ENCODE data around the gene MYH15. TPM values are rescaled to one million over a fixed set of nuclear protein-coding genes. Genes with fewer than 3 reads are reported as not detected.

Gene MYH15
- total and polyA plus RNA-seq, 2 of the 4 experiments (the other 2 are of a cell fraction), result 0.10 to 0.36 TPM

DNA sequence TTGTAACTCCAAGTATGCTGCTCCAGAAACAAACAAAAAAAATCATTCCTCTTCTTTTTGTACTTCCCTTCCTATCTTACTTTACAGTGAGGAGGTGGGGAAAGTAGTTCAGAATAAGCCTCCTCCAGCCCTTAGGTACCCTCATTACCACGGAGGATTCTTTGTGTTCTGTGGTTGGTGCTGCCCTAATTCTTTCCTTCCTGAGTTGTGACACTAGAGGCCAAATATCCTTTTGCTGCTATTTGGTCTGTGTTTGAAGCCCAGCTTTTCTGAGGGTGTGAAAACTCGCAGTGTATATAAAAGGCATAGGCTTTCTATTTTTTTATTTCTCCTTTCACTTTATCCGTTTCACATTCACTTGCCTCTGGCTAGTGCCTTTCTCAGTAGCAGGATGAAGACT, 115.8 kb downstream of the MYH15 start:
- H3K36me3 ChIP-seq (ENCODE audit: control insufficient read depth, insufficient read depth, low read length), result no peaks in the 10 kb centered on the region
- no peak overlapping the region for H2AFZ ChIP-seq (replicated peaks; ENCODE audit: low read length, poor library complexity)
- no peak overlapping the region for H2BK15ac ChIP-seq (ENCODE audit: low read depth, low read length)
- intact Hi-C loops (cut with micrococcal nuclease) (no loop called here), in situ Hi-C loops (cut with MboI; ENCODE audit: low sequenced_read_pairs) (no loop called here), dilution Hi-C loops (cut with HindIII; ENCODE audit: low sequenced_read_pairs, unreplicated experiment) (no loop called here)
- no peak overlapping the region for H4K5ac ChIP-seq (ENCODE audit: low read depth, low read length)
- no peak overlapping the region for H3K18ac ChIP-seq (ENCODE audit: low read depth, low read length)
- no peaks in the 10 kb centered on the region for H3K9me3 ChIP-seq (ENCODE audit: control insufficient read depth, insufficient read depth, low read length)
- no peak overlapping the region for H2BK120ac ChIP-seq (ENCODE audit: low read depth, low read length)
- H3K4me1 ChIP-seq (ENCODE audit: control insufficient read depth, insufficient read depth, low read length), result no peaks in the 10 kb centered on the region
- no peak overlapping the region for H3K4me2 ChIP-seq (ENCODE audit: low read depth, low read length)
- H4K20me1 ChIP-seq (ENCODE audit: insufficient read depth, low read length), result no peaks in the 10 kb centered on the region
- H2AK5ac ChIP-seq (ENCODE audit: low read depth, low read length), result no peak overlapping the region
- DNase-seq (no peak), ATAC-seq (ENCODE audit: low read depth) (no peak)
- H3K9me1 ChIP-seq (ENCODE audit: insufficient read depth, low read length), result no peaks in the 10 kb centered on the region; the same call in 1 of the 2 replicates
- H2BK5ac ChIP-seq (ENCODE audit: low read depth, low read length, poor library complexity, severe bottlenecking), result no peak overlapping the region
- TF ChIP-seq NFE2L2 (IDR thresholded peaks at IDR 0.05; ENCODE audit: low read depth, low read length), result no peak
- TF ChIP-seq RFX5 (IDR thresholded peaks at IDR 0.05; ENCODE audit: low read depth, low read length), result no peak
- TF ChIP-seq, protein P1, sequence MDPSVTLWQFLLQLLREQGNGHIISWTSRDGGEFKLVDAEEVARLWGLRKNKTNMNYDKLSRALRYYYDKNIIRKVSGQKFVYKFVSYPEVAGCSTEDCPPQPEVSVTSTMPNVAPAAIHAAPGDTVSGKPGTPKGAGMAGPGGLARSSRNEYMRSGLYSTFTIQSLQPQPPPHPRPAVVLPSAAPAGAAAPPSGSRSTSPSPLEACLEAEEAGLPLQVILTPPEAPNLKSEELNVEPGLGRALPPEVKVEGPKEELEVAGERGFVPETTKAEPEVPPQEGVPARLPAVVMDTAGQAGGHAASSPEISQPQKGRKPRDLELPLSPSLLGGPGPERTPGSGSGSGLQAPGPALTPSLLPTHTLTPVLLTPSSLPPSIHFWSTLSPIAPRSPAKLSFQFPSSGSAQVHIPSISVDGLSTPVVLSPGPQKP (IDR thresholded peaks at IDR 0.05; ENCODE audit: borderline replicate concordance, low read depth, low read length), result no peak
- TF ChIP-seq RAD21 (IDR thresholded peaks at IDR 0.05; ENCODE audit: low read length), result no peak
- TF ChIP-seq, protein P2, sequence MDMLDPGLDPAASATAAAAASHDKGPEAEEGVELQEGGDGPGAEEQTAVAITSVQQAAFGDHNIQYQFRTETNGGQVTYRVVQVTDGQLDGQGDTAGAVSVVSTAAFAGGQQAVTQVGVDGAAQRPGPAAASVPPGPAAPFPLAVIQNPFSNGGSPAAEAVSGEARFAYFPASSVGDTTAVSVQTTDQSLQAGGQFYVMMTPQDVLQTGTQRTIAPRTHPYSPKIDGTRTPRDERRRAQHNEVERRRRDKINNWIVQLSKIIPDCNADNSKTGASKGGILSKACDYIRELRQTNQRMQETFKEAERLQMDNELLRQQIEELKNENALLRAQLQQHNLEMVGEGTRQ (IDR thresholded peaks at IDR 0.05; ENCODE audit: low read depth, low read length), result no peak
- TF ChIP-seq BHLHE40 (IDR thresholded peaks at IDR 0.05; ENCODE audit: low read depth, low read length), result no peak
- no peak for TF ChIP-seq SMC3 (IDR thresholded peaks at IDR 0.05; ENCODE audit: low read depth, low read length)
- TF ChIP-seq POLR2A (IDR thresholded peaks at IDR 0.05; ENCODE audit: low read depth, low read length), result no peak
- no peak for TF ChIP-seq CHD1 (IDR thresholded peaks at IDR 0.05; ENCODE audit: low read depth, low read length)
- no peak for TF ChIP-seq RCOR1 (IDR thresholded peaks at IDR 0.05; ENCODE audit: insufficient replicate concordance, low read length)
- no peak overlapping the region for H3K23ac ChIP-seq (ENCODE audit: low read depth, low read length)
- no peak overlapping the region for H3K27ac ChIP-seq (ENCODE audit: insufficient read depth, low read length)
- no CpG with 5 or more reads among the region's 3 CpGs for WGBS, 2 experiments (ENCODE audit: extremely low coverage in 2 of 2, insufficient read length in 1 of 2)
- H3K4ac ChIP-seq (ENCODE audit: low read depth, low read length), result no peak overlapping the region
- no peaks in the 10 kb centered on the region for H3K79me1 ChIP-seq (ENCODE audit: low read depth in 1 of 2, low read length in 2 of 2)
- H3K4me3 ChIP-seq (ENCODE audit: insufficient read depth, low read depth, low read length), result no peak overlapping the region
- no peak overlapping the region for H2AK9ac ChIP-seq (replicated peaks; ENCODE audit: low read depth, low read length, poor library complexity)
- POLR2A ChIA-PET (ENCODE audit: unreplicated experiment), result no interaction called here
- no TSS peak for BruUV-seq (replicated peaks)
- no peak overlapping the region for H3K9ac ChIP-seq (ENCODE audit: low read depth, low read length)
- H3K56ac ChIP-seq (ENCODE audit: extremely low read depth, insufficient read depth, low read length), result no peak overlapping the region
- no peak overlapping the region for H4K8ac ChIP-seq (ENCODE audit: low read depth in 2 of 2, low read length in 2 of 2)
- no peak overlapping the region for H3K14ac ChIP-seq (replicated peaks; ENCODE audit: low read depth, low read length)
- CTCF ChIA-PET, result no interaction called here
- no peak overlapping the region for H2BK20ac ChIP-seq (ENCODE audit: low read depth, low read length)
- no peak overlapping the region for H4K91ac ChIP-seq (ENCODE audit: insufficient read depth, low read depth, low read length)
- peaks cover 17% of the 10 kb centered on the region for H3K27me3 ChIP-seq (ENCODE audit: control insufficient read depth, insufficient read depth, low read length)

Data from IMR-90 (cell line).